ENCODE measurements around the gene DDX11.
"Not testable (repeated sequence)": the region's sequence is repeated elsewhere in the genome, so short reads cannot be mapped to it uniquely, and the experiment has no call there.

DNA sequence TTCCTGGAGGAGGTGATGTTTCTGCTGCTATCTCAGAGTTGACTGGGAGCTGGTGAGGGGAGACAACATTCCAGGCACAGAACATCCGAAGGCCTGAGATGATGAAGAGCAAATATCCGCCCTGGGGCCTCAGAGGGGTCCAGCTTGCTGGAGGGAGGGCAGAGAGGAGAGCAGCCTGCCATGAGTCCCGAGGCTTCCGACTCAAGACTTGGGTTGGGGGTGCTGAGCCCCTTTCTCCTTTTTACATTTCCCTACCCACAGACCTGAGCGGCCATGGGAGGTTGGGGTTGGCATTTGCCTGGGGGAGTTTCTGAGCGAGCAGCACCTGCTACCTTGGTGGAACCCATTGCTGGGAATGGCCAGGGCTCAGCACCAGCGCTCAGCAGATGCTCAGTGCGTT is 13.8 kb downstream of the DDX11 start:
- TF ChIP-seq, protein P1, sequence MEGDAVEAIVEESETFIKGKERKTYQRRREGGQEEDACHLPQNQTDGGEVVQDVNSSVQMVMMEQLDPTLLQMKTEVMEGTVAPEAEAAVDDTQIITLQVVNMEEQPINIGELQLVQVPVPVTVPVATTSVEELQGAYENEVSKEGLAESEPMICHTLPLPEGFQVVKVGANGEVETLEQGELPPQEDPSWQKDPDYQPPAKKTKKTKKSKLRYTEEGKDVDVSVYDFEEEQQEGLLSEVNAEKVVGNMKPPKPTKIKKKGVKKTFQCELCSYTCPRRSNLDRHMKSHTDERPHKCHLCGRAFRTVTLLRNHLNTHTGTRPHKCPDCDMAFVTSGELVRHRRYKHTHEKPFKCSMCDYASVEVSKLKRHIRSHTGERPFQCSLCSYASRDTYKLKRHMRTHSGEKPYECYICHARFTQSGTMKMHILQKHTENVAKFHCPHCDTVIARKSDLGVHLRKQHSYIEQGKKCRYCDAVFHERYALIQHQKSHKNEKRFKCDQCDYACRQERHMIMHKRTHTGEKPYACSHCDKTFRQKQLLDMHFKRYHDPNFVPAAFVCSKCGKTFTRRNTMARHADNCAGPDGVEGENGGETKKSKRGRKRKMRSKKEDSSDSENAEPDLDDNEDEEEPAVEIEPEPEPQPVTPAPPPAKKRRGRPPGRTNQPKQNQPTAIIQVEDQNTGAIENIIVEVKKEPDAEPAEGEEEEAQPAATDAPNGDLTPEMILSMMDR (IDR thresholded peaks at IDR 0.05; ENCODE audit: low read length): not testable (repeated sequence)
- not testable (repeated sequence) for TF ChIP-seq EZH2 (IDR thresholded peaks at IDR 0.05; ENCODE audit: borderline replicate concordance, low read length)

All from OCI-LY1 (cell line).